ENCODE results near the gene KRTAP5-6.
A peak's percentile ranks its signal among the peaks of the same experiment; 100 is the strongest.
"Not testable (repeated sequence)": the region's sequence is repeated elsewhere in the genome, so short reads cannot be mapped to it uniquely, and the experiment has no call there.

Gene KRTAP5-6

DNA sequence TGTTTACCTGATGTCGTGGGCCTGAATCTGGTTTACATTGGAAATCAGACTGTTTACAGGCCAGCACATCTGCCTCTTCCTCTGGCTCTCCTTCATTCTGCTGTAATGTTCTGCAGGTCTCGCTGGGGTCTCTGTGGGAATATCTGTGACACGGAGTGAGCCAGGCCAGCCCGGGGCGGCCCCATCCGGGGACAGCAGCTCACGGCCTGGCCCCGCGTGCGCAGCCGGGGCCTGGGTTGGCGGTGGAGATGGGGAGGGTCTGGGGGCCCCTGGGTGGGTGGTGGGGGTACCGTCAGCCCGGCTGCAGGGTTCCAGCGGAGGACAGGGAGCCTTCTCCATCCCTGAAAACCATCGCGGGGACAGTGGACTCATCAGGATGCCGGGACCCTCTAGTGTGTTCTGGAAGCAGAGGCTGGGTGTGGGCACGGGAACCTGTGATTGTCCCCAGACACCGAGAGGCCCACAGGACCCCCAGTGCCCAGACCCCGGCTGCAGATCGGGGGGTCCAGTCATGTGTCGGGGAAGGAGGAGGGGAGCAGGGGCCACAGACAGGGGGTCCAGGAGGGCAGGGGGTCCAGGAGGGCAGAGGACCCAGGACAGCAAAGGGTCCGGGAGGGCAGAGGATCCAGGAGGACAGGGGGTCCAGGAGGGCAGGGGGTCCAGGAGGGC, 13.0 kb upstream of the KRTAP5-6 start:
- not testable (repeated sequence) for DNase-seq (ENCODE audit: low read depth)

DNA sequence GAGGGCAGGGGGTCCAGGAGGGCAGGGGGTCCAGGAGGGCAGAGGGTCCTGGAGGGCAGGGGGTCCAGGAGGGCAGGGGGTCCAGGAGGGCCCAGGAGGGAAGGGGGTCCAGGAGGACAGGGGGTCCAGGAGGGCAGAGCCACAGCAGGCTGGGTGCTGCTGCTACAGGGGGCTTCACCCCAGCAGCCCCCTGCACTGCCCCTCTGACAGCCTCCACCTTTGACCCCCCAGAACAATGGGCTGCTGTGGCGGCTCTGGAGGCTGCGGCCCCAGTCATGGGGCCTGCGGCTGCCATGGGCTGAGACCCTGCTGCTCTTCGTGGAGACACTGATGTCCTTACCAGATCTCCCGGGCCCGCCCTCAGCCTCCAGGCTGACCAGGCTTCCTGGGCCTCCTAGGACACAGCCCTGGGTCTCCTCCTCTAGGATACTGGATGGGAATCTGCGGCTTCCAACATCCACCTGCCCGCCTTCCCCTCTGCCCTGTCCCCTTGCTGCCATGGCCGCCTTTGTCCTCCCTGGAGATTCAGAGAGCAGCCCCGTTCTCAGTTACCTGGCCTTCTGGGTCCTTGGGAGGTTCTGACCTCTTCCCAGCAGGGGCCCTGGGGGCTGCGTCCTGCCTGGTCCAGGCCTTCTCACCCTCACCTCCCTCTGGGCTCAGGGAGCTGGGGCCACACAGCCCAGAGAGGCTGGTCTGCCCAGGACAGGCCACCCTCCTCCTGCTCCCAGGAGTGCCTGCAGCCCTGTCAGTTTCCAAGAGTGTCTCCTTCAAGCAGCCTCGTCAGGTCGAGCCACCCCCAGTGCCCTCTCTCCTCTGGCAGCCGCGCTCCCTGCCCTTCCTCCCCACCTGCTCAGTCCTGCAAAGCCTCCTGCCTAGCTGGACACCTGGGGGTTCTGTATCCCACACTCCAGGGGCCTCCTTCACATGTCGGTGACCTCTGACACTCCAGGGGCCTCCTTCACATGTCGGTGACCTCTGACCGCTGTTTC, 11.8 kb upstream of the KRTAP5-6 start:
- not testable (repeated sequence) for DNase-seq (ENCODE audit: low read depth)

DNA sequence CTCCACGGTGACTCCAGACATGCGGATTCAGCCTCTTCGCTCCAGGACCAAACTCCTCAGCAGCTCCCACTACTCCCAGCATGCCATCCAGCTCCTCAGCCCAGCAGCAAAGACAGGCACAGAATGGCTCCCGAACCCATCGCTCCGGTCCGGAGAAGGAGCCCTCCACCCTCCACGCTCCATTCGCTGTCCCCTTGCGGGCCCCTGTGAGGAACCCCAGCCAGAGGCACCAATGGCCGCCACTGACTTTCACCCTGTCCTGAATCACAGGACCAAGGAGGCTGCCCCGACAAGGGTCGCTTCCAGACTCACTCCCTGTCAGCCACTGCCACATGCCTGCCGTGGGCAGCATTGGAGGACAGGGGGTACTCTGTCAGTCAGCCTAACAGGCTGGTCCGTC, 10.8 kb upstream of the KRTAP5-6 start:
- DNase-seq (ENCODE audit: low read depth), result not testable (repeated sequence)

DNA sequence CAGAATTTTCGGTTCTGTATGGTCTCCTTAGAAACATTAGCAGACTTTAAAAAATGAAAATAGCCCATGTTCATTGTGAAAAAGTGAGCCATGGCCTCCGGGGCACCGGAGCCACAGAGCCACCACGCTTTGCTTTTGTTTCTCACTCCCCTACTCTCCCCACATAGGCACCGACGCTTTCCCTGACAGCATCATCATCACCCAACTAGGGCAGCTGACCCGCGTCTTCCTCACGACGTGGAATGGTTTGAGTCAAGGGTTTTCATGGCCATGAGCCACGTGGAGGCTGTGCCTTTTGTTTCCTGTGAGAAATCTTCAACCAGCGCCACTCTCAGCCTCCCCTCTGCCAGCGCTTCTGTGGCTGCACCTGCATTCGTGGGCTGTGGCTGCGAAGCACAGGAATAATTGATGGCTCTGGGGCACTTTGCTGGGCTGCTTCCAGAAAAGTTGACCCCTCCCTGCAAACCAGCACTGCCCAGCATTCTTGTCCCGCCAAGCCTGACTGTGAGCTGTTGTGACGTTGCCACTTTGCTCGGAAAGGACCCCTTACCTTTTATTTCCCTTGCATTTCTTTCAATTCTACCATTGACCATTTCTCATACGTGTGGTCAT, 8.6 kb upstream of the KRTAP5-6 start:
- not testable (repeated sequence) for DNase-seq (ENCODE audit: low read depth)

DNA sequence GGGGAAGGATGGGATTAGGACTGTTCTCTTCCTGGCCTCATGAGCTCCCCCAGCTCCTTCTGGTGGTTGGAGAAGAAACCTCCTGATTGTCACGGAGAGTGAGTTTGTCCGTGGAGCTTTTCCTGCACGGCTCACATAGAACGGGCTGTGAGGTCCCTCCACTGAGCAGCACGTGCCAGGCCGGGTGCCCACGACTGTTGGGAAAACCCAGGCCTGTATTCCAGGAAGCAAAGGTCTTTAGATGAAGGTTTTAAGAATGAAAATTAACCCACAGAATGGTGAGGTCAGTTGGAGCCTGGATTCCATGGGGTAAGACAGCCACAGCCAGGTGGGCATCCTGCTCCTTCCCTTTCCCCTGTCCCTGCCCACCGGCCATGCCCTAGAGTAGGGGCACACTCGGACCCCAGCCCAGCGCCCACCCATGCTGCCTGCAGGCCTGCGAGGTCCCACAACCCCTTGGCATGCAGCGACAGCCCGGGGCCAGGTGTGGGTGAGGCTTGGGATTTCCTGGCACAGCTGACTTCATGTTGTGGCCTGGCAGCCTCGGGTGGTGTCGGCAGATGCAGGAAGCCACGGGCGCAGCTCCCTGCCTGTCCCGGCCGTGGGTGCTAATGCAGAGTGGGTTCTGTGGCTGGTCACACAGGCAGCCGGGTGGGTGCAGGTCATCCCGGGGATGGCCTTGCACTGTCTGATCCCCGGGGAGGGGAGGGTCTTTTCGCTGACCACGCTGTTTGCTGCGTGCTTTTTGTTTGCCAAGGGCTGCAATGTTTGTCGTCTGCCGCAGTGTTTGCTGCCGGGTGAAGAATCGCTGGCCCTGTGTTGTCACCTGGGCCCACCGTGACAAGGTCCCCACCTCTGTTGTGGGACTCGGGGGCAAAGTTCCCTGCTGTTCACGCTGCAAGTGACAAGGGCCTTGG, 7.5 kb upstream of the KRTAP5-6 start:
- DNase-seq (ENCODE audit: low read depth), result not testable (repeated sequence)

DNA sequence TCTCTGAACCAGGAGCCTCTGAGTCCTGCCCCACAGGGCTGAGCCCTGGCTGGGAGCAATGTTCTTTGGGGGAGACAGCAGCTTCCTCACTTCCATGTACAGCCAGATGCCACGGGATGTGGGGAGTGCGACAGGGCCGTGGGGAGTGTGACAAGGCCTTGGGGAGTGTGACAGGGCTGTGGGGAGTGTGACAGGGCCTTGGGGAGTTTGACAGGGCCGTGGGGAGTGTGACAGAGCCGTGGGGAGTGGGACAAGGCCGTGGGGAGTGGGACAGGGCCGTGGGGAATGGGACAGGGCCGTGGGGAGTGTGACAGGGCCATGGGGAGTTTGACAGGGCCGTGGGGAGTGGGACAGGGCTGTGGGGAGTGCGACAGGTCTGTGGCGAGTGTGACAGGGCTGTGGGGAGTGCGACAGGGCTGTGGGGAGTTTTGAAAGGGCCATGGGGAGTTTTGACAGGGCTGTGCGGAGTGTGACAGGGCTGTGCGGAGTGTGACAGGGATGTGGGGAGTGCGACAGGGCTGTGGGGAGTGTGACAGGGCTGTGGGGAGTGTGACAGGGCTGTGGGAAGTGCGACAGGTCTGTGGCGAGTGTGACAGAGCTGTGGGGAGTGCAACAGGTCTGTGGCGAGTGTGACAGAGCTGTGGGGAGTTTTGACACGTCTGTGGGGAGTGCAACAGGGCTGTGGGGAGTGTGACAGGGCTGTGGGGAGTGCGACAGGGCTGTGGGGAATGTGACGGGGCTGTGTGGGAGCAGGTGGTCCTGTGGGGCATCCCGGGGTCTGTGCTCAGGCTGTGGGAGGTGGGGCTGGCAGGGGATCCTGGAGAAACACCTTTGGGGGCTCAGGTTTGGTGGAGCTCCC, 6.6 kb upstream of the KRTAP5-6 start:
- DNase-seq (ENCODE audit: low read depth), result no peak

DNA sequence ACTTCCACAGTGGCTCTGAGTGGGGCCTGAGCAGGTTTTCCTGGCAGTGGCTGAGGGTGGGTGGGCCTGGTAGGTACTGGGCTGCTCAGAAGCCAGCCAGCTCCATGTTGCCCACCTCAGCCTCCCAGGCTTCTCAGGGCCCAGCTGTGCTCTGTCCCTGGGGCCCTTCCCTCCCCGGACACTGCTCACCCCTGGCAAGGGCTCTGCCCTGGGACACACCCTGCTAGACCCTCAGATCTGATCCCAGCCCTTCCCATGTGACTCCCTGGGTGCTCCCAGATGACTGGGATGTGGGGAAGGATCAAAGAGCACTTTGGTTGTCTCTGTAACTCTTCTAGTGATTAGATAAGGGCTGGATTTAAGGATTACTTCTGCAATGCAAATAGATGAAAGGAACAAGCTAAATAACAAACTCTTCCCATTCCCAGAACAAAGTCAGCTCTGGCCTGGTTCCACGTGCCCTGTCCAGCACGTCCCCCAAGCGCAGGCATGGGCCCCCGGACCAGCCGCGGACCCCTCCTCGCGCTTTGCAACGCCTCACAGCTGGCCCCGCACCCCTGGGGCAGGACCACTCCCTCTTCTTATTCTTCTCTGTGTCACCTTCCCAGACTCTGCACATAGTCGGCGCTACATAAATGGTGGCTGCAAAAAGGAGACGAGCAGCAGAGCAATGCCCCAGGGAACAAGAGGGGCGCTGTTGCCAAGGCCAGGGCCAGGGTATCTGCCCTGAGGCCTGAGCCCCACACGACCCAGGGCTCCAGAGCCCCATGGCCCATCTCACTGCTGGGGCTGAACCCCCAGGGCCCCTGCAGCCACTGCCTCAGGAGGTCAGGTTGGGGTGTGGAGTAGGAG, 5.7 kb upstream of the KRTAP5-6 start:
- DNase-seq (ENCODE audit: low read depth), result no peak

DNA sequence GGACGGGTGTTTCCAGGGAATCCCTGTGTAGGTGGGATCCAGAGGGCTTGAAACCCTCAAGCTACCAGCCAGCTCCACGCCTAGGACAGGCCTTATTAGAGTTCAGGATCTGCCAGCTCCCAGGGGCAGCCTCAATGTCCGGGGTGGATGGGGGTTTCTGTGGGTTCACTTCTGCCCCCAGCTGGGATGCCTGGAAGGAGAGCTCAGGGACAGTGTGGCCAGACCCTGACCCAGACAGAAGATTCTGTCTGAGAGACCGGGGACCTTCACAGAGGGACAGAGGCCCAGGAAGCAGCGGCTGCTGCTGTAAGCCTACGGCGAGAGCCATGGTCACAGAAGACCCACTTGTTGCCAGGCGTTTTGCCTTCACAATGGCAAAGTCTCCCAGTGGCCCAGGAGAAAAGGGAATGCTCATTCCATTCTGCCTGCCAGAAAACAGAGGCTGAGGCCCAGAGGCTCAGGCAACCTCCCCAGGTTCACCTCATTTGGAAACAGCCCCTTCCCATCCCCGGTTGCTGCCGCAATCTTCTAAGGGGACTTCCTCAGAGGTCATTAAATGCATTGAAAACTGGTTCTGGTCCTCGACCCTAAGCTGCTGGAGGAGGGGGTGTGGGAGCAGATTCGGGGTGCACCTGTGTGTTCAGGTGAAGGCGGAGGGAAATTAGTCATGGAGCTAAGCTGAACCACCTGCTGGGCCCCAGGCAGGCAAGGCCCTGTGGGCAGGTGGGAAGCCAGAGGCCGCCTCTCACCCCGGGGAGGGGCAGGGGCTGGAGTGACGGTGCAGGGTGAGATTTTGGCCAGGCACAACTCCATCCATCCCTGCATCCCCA, 4.9 kb upstream of the KRTAP5-6 start:
- DNase-seq (ENCODE audit: low read depth), result no peak

DNA sequence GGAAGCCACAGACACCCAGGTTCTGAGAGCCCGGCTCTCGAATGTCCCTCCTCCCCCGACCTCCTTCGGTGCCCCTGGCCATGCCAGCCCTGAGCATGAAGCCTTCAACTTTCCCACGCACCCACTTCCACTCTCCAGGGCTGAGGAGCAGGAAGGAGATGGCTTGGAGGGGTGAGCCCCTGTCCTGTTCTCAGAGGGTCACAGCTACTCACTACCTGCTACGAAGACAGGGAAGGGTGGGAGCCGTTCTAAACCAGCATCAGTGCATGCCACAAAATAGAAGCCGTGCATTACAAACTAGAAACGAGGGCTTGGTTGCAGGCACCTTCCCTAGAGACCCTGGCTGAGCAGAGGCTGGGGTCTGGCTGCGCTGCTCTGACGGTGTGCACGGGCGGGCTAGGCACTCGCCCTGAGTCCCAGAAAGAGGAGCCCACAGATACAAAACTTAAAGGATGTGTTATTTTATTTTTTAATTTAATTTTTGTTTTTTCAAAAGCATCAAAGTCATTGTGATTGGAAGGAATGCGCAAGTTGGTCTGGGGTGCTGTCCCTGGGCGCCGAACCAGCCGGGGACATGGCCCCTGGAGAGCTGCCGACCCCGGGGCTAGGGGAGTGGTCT, 4.2 kb upstream of the KRTAP5-6 start:
- DNase-seq (ENCODE audit: low read depth), result no peak

DNA sequence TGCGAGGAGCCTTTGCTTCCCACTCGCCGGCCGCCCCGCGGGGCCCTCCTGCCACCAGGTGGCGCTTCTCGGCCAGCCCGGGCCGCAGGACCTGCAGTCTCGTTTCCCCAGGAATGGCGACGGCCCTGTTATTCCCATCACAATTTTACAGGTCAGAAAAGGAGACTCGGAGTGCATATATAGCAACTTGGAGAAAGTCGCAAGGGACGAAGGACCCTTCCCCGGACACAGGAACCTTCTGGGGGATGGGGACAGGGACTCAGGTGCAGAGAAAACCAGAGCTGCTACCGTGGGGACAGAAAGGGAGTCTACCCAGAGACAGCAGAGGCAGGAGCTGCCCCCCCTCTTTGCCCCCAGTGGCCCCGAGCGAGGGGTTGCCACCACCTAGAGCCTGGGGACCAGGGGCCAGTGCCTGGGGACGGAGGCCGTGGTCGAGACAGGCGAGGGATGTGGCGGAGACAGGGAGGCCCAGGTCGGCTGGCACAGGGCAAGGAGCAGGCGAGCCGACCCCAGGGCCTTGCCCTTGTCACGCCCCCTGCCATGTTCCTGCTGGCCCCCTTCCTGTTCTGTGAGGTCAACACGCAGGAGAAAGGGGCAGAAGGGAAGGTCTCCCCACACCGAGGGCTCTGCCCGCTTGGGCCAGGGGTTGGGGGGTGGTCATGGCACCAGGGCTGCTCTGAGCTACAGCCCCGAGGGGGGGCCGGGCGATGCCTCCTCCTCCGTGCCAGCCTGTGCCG, 3.5 kb upstream of the KRTAP5-6 start:
- DNase-seq (ENCODE audit: low read depth), result peak; percentile 51

DNA sequence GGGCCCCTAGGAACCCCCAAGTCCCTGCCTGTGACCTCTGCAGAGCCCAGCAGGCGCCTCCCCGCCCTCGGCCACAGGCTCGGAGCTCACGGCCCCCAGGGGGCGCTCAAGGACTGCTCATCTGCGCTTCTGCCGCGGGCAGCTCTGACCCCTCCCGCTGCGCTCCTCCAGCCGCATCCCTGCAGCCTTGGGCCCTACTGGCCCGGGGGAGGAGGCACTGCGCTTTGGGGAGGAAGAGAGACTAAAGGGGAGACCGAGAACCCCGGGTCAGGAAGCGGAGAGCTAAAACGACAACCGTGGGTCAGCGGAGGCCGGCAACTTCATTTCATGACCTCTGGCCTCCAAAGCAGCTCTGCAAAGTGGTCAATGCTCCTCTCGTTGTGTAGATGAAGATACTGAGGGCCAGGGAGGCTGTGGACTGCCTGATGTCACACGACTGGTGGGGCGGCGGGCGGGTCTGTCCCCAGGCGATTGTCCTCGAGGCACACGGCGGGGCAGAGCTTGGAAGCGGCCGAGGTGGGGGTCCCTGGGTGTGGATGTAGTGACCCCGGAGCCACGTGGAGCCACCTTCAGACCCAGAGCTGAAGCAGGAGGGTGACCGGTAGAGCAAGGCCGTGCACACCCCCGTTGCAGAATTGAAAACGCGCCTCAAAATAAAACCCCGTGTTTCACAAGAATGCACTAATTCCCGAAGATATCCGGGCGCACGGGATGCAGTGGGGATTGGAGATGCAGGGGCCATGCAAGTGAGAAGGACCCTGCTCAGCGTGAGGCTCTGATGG, 2.7 kb upstream of the KRTAP5-6 start:
- peak; percentile 61 for DNase-seq (ENCODE audit: low read depth)

DNA sequence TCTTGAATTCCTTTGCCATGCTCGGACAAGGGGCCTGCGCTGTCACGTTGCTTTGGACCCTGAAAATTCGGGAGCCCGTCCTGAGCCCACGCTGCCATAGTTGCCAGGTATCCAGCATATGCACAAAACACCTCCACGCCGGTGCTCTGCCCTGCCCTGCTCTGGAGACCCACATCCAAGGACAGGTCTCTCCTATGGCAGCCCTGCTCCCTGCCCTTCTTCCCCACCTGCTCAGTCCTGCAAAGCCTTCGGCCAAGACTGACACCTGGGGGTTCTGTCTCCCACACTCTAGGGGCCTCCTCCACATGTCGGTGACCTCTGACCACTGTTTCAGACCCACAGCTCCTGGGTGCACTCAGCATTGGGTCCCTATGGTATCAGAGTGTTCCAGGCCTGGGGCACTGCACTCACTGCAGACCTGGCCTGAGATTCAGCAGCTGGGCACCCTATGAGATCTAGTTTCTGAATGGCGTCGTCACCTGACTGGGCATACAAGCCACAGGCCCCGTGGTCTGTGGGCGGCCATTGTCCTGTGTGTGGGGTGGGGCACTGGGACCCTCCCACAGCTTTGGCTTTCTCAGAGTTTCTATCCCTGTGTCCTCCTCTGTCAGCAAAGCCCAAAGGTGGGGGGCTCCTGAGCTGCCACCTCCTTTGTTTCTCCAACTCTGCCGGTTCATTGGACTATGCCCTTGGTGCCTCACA, 2.0 kb upstream of the KRTAP5-6 start:
- no peak for DNase-seq (ENCODE audit: low read depth)

DNA sequence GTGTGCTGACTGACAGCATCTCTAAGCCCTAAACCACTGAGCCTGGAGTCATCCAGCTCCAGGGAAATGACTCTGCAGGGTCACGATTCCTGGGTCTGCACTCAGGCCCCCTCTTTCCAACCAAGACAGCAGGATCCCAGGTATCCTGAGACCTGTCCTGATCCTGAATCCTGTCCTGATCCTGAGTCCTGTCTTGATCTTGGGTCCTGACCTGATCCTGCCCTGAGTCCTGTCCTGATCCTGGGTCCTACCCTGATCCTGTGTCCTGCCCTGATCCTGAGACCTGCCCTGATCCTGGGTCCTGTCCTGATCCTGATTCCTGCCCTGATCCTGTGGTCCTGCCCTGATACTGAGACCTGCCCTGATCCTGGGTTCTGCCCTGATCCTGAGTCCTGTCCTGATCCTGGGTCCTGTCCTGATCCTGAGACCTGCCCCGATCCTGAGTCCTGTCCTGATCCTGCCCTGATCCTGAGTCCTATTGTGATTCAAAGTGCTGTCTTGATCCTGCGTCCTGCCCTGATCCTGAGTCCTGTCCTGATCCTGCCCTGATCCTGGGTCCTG, 1.4 kb upstream of the KRTAP5-6 start:
- no peak for DNase-seq (ENCODE audit: low read depth)

DNA sequence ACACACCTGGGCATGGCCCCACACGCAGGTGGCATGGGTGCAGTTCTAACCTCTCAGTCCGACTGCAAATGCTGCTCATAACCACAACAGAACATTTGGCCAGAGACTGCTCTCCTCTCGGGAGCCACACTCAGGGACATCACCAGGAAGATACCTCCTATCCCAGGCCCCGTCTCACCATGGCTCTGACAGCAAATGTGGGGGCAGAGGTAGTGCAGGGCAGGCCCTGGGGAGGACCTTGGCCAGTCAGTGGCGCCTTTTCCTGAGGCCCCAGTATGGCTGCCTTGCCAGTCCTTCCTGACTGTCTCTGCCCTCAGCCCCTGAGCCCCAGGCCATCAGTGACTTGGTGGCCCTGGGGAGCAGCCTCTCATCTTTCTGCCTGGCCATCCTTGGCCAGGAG, 2.8 kb downstream of the KRTAP5-6 start:
- no peak for DNase-seq (ENCODE audit: low read depth)

DNA sequence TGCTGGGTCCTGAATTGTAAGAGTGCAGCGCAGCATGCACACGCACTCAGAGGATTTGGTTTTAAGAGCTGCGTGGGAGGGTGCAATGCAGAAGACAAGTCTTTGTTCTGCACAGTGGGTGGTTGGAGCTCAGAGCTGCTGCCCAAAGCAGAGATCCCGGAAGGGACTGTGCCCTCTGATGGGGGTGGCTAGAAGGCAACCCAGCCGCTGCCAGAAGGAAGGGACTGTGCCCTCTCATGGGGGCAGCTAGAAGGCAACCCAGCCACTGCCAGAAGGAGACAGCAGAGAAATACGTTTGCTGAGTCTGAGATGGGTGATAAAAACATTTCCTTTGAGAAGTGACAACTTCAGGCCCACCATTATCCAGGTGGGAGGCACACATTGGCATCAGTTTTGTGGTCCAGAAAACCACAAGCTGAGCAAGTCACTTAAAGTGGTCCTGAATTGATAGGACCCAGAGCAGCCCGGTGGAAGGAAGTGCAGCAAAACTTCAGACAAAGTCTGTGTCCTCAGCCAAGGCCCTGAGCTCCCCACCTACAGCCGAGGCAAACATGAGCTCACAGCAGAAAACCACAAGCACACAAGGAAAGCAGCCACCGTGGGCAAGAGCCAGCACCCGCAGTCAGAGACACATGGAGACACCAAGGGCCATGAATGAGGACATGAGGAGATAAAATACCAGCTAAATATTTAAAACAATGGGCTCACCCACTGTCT, 4.3 kb downstream of the KRTAP5-6 start:
- DNase-seq (ENCODE audit: low read depth), result no peak
